KMS-11 (cell line): ENCODE measurements around the gene AKR1C2.
"Not testable (repeated sequence)": the region's sequence is repeated elsewhere in the genome, so short reads cannot be mapped to it uniquely, and the experiment has no call there.

Experiments
- H2AFZ ChIP-seq: fragments of 200-600 bp; sonication (generic); 2 replicates; pipeline ENCODE4 v1.6.1; 2016; ENCODE audit warnings: antibody characterized with exemption, mixed run types, low read depth
- H3K27ac ChIP-seq: fragments of 200-600 bp; sonication (generic); 2 replicates; pipeline ENCODE4 v1.6.1; 2016; ENCODE audit warnings: mild to moderate bottlenecking, mixed run types
- H3K27me3 ChIP-seq: fragments of 200-600 bp; sonication (generic); 2 replicates; pipeline ENCODE4 v1.6.1; 2017; ENCODE audit warnings: mild to moderate bottlenecking, low read depth, mixed run types, moderate library complexity; ENCODE audit not compliant: insufficient read depth
- H3K36me3 ChIP-seq: fragments of 200-600 bp; sonication (generic); 2 replicates; pipeline ENCODE4 v1.6.1; 2017; ENCODE audit warnings: mild to moderate bottlenecking, mixed run types; ENCODE audit not compliant: insufficient read depth
- H3K4me1 ChIP-seq: fragments of 200-600 bp; sonication (generic); 2 replicates; pipeline ENCODE4 v1.6.1; 2016; ENCODE audit warnings: mild to moderate bottlenecking, low read depth, mixed run types; ENCODE audit not compliant: poor library complexity, severe bottlenecking
- H3K4me2 ChIP-seq: fragments of 200-600 bp; sonication (generic); 2 replicates; pipeline ENCODE4 v1.7.0; 2016; ENCODE audit warnings: mild to moderate bottlenecking, mixed run types
- H3K4me3 ChIP-seq: fragments of 200-600 bp; sonication (generic); IDR thresholded peaks from 2 replicates; pipeline ENCODE4 v1.6.1; 2017; ENCODE audit warnings: low read depth, low read length, mixed read lengths; ENCODE audit not compliant: insufficient read depth
- H3K79me2 ChIP-seq: fragments of 200-600 bp; sonication (generic); 2 replicates; pipeline ENCODE4 v1.6.1; 2016; ENCODE audit warnings: low read depth, mixed run types; ENCODE audit not compliant: insufficient read depth
- H3K9ac ChIP-seq: fragments of 200-600 bp; sonication (generic); 2 replicates; pipeline ENCODE4 v1.6.1; 2016; ENCODE audit warnings: mild to moderate bottlenecking, mixed run types
- H4K20me1 ChIP-seq: fragments of 200-600 bp; sonication (generic); 2 replicates; pipeline ENCODE4 v1.6.1; 2016; ENCODE audit warnings: mild to moderate bottlenecking, mixed run types; ENCODE audit not compliant: insufficient read depth
- TF ChIP-seq, protein P1 (sequence below): fragments of 200-600 bp; sonication (generic); conservative IDR thresholded peaks from 2 replicates; pipeline ENCODE4 v1.6.1; 2017; ENCODE audit warnings: low read depth, mild to moderate bottlenecking, antibody characterized with exemption, low read length, moderate library complexity, mixed read lengths

AKR1C2 gene

GRCh38 chr10:4962876-4963814 lies 40.5 kb downstream of the AKR1C2 start, which contains the start of gene AKR1C1:
Gene AKR1C1 (plus strand): TSS chr10:4963415. CDS start chr10:4963445, 30 bp downstream.
- not testable (repeated sequence) for H3K27ac ChIP-seq, H2AFZ ChIP-seq, H3K4me1 ChIP-seq, H3K4me3 ChIP-seq, H3K36me3 ChIP-seq, H3K4me2 ChIP-seq, H4K20me1 ChIP-seq, H3K27me3 ChIP-seq, H3K79me2 ChIP-seq, H3K9ac ChIP-seq

GRCh38 chr10:4962308-4962707 lies 41.3 kb downstream of the AKR1C2 start:
- not testable (repeated sequence) for H3K36me3 ChIP-seq, H3K4me1 ChIP-seq, H3K27me3 ChIP-seq, H3K4me3 ChIP-seq, H3K79me2 ChIP-seq, H3K9ac ChIP-seq, H2AFZ ChIP-seq, H3K27ac ChIP-seq, H4K20me1 ChIP-seq, H3K4me2 ChIP-seq

GRCh38 chr10:4961558-4961957 lies 42.1 kb downstream of the AKR1C2 start:
- H3K4me2 ChIP-seq, H3K9ac ChIP-seq, H3K27ac ChIP-seq, H3K4me3 ChIP-seq, H2AFZ ChIP-seq, H3K27me3 ChIP-seq, H4K20me1 ChIP-seq, H3K79me2 ChIP-seq, H3K4me1 ChIP-seq, H3K36me3 ChIP-seq: not testable (repeated sequence)

DNA sequence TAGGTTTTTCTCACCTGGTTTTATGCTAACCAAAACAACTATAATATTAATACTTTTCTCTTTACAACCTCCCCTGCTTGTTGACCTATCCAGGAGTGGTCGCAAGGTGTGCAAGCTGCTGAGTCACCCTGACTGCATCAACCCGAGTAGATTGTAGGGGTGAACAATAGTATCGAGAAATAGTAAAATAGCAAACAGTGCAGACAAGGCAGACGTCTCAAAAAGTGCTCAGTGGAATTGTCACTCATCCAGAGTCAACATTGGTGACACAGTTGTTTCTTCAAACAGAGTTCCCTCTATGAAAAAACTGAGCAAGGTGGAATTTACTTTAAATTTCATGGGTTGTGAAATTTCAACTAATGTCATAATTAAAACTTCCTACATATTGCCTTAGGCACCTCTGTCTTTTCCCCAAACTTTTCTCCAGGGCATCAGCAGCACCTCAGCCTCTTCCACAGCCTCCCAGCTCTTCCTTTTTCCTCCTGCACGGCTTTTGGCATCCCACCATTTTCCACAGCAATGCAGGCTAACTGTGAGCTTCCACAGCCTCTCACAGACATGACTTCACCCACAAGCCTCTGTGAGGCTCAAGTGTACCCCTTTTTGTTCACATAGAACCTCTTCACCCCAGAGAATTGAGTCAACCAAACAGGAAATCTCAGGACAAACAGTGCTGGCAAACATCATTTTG lies 46.6 kb downstream of the AKR1C2 start:
- not testable (repeated sequence) for H3K4me1 ChIP-seq, H3K4me3 ChIP-seq, H3K36me3 ChIP-seq, H3K27ac ChIP-seq, H3K27me3 ChIP-seq, H3K4me2 ChIP-seq, H3K9ac ChIP-seq, H4K20me1 ChIP-seq, H3K79me2 ChIP-seq, H2AFZ ChIP-seq

DNA sequence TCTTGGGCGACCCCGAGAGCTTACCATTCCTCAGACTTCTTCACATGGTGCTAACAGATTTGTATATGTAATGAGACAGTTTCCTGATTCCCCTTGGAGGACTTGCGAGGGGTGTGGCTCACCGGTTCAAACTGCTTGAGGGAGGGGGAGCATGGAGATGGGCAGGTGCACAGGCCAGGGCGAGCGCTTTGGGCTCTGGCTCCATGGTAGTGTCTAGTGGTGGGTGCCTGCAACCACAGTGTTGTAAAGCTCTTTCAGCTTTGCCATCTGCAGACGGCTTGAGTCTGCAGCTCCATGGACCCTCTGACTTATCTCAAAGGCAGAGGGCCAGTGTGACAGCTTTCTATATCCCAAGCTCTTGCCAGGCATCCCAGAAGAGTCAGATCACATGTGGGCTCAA lies 47.6 kb downstream of the AKR1C2 start:
- not testable (repeated sequence) for H3K9ac ChIP-seq, H3K4me2 ChIP-seq, H2AFZ ChIP-seq, H3K79me2 ChIP-seq, H4K20me1 ChIP-seq, H3K36me3 ChIP-seq, H3K27me3 ChIP-seq, H3K4me3 ChIP-seq, H3K27ac ChIP-seq, H3K4me1 ChIP-seq

- no peaks in the 10 kb centered on the region for H3K27me3 ChIP-seq
- no peaks in the 10 kb centered on the region for H3K79me2 ChIP-seq
- H3K27ac ChIP-seq = no peak overlapping the region
- no peaks in the 10 kb centered on the region for H3K4me1 ChIP-seq
- no peak overlapping the region for H3K4me2 ChIP-seq
- H4K20me1 ChIP-seq = no peaks in the 10 kb centered on the region
- TF ChIP-seq, protein P1, sequence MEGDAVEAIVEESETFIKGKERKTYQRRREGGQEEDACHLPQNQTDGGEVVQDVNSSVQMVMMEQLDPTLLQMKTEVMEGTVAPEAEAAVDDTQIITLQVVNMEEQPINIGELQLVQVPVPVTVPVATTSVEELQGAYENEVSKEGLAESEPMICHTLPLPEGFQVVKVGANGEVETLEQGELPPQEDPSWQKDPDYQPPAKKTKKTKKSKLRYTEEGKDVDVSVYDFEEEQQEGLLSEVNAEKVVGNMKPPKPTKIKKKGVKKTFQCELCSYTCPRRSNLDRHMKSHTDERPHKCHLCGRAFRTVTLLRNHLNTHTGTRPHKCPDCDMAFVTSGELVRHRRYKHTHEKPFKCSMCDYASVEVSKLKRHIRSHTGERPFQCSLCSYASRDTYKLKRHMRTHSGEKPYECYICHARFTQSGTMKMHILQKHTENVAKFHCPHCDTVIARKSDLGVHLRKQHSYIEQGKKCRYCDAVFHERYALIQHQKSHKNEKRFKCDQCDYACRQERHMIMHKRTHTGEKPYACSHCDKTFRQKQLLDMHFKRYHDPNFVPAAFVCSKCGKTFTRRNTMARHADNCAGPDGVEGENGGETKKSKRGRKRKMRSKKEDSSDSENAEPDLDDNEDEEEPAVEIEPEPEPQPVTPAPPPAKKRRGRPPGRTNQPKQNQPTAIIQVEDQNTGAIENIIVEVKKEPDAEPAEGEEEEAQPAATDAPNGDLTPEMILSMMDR = no peak
- no peak overlapping the region for H3K9ac ChIP-seq
- no peak overlapping the region for H3K4me3 ChIP-seq
- no peaks in the 10 kb centered on the region for H3K36me3 ChIP-seq
- H2AFZ ChIP-seq = no peak overlapping the region
Observed at GRCh38 chr10:4953405-4953804, 50.3 kb downstream of the AKR1C2 start.

GRCh38 chr10:4951512-4952162 lies 52.0 kb downstream of the AKR1C2 start:
- not testable (repeated sequence) for H3K9ac ChIP-seq, H3K79me2 ChIP-seq, H3K4me1 ChIP-seq

More at GRCh38 chr10:4951512-4952162, 52.0 kb downstream of the AKR1C2 start:
- H3K4me3 ChIP-seq, H3K27ac ChIP-seq, H3K27me3 ChIP-seq, H3K36me3 ChIP-seq, H3K4me2 ChIP-seq, H4K20me1 ChIP-seq, H2AFZ ChIP-seq: not testable (repeated sequence)
